T47D (cell line): ENCODE results near the gene RORB.

Experiments used
- DNase-seq, 2 experiments: peaks; one replicate each; pipeline versions ENCODE4 v3.0.0 to v3.0.0-alpha.2; 2011 to 2012; ENCODE audit warnings: low read depth in 1 of 2, low spot score in 1 of 2
- JUND ChIP-seq: IDR thresholded peaks from 2 replicates; pipeline ENCODE4 v1.6.1; 2012; ENCODE audit warnings: low read depth
- in situ Hi-C: cut with HindIII; loops from 2 replicates; pipeline ENCODE4 v1.10.0; 2016; ENCODE audit warnings: low sequenced_read_pairs, low pct_unique_long_range_greater_than_20kb

Gene RORB

DNA sequence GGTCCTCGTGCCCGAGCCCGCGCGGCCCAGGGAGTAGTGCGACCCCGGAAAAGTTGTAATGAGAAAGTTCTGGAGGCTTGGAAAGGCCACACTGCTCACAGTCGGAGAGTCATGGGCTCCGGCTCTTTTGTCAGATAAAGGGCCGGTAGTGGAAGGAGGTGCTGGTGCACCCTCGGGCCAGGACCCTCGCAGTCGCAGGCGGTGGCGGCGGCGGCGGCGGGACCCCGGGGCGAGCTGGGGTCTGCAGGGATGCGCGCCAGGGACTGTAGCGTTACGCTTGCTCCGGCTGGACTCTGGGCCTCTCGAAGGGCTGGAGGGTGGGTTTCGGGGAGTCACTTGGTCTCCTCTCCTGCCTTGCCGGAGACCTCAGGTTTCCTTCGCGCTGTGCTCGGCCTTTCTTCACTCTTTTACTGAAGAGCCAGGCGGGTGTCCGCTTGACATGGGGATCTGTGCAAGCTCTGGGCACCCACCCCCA is 1.5 kb downstream of the RORB start:
- no peak for DNase-seq
- in situ Hi-C loops = no loop called here
- no peak for TF ChIP-seq JUND

DNA sequence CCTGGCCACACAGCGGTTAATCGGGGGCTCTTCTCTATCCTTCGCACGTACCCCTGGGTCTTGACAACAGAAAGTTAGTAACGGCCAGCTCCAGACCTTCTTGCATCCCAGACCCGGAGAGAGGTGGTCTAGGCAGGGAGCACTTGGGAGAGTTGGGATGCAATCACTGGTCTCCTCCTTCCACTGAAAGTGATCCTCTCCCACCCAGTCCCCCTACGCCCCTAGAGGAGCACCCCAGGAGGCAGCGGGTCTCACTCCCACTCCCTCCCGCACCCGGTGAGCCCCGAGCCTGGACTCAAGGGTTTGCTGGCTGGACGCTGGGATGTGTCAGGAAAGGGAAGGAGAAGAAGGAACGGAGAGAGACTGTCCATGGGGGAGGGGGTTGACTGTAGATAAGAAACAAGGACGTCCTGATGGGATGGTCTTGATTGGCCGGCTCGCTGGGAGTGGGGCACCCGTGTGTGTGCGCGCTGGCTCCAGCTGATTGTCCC is 2.0 kb downstream of the RORB start:
- TF ChIP-seq JUND = no peak
- in situ Hi-C loops = no loop called here
- no peak for DNase-seq

DNA sequence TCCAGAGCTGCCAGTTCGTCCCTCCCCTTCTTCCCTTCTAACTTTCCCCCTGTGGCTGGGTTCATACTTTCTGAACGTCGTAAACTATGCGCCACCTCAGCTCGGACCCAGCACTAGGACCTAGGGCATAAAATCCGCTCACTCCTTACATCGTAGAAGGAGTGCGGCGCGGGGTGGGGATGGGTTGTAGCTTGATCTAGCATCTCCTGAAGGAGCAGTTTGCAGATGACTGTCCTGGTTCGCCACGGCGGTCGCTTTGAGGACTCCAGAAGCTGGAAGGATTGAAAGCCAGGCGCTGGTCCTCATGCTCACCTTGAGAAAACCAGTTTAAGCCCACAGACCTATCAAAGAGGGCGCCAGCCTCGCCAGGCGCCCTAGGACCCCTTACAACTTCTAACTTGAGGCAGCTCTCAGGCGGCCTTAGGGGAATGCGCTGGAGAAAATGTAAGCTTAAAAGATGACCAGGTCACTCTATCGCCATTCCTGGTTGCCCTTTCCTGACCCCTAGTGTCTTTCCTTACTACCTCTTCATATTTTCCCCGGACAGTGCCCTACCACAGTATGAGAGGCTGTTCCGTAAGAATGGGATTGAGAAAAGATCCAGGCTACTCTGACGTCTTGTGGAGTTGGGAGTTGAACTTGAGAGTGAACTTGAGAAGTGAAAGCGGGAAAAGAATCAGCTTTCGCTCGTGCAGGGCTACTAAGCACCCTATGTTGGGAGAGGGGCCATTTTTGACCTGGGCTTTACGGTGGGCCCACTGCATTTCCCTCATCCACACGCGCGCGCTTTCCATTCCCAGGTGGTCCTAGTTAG is 2.8 kb downstream of the RORB start:
- TF ChIP-seq JUND = no peak
- DNase-seq = no peak
- in situ Hi-C loops = no loop called here

DNA sequence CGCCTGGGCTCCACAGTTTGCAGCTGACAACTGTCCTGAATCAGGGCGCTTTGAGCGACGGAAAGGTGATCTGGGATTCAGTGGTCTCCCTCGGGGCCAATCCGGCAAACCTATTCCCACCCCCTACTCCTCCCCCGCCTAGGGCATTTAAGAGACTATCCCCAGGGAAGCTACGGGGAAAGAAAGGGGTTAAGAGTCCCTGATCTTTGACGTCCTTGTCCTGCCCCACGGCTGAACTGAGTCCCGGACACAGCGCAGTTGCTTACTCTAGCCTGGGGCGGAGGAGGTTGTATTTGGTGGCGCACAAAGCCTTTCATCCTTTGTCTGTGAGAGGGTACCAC is 3.4 kb downstream of the RORB start:
- no peak for TF ChIP-seq JUND
- in situ Hi-C loops = no loop called here
- no peak for DNase-seq

DNA sequence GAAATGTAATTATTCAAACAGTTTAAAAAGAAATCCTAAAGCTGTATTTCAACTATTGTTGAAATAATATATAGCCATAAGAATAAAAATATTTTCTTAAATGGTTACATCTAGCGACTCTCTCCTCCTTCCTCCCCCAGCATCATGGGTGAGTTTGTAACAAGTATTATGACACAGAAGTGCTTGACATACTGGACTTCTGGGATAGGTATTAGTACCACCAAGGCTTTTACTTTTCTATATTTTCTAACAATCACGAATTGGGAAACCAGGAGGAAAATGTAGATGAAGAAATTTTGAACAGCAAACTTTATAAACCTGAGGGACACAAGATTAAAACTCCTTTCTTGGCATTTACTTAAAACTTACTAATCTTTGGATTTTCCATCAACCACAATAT is 4.4 kb downstream of the RORB start:
- TF ChIP-seq JUND = no peak
- DNase-seq = no peak
- in situ Hi-C loops = no loop called here

DNA sequence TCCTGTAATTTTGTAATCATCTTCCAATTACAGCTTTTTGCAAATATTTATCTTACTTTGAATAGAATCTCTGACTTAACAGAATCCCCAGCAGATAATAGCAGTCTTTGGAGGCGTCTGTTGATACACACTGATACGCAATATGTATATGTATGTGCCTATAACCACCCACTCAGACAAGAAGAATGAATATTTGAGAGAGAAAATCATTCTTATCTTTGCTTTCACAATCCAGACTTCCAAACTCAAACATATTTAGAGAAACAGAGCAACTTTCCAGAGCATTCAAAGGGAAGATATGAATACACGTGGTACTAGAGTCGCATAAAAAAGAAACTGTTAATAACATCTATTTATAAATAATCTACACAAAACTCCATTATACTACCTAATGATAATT is 6.1 kb downstream of the RORB start:
- DNase-seq = no peak
- in situ Hi-C loops = no loop called here
- no peak for TF ChIP-seq JUND

DNA sequence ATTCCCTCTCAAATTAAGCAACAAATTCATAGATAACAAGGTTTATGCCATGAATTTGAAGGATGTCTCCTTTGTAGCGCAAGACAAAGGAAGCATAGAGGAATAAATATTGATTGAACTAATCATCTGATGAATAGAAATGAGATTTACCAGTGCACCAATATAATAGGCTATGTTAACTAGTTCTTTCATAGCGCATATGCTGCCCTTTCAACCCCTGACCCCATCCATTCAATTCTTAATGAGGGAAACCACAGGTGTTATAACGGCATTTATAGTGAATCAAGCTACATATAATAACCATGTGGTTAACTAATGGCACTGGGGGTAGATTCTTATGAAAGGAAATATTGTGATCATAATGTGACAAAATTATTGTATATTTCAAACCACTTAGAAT is 6.5 kb downstream of the RORB start:
- in situ Hi-C loops = no loop called here
- DNase-seq = no peak
- TF ChIP-seq JUND = no peak

DNA sequence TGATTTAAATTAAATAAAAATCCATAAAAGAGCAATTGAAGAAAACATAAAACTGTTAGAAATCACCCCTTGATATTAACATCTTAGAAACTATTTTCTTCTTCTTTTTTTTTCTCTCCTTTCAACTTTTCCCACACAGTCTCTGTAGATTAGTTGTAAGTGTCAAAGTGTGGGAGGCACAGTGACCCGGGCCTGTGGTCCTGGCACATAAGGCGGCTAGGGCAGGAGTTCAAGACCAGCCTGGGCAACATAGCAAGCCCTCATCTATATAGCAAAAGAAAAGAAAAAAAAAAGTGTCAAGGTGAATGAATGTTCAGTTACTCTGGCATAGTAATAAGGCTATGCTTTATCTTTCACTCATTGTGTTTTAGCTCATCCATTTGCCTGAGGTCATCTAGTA is 14.2 kb downstream of the RORB start:
- no peak for TF ChIP-seq JUND
- no peak for DNase-seq
- in situ Hi-C loops = no loop called here

DNA sequence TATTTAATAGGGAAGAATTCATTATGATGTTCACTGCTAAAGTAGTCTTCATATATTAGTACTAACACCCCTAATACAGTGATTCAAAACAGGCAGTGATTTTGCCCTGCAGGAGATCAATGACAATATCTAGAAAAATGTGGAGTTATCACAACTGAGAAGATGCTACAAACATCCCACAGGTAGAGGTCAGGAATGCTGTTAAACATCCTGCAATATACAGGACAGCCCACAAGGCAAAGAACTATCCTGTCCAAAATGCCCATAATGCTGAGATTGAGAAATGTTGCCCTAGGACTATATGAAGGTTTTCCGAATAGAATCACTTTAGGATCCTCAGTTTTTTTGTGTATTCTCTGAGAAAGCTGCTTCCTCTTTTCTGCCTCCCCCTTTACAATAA is 15.3 kb downstream of the RORB start:
- in situ Hi-C loops = no loop called here
- TF ChIP-seq JUND = no peak
- DNase-seq = no peak

DNA sequence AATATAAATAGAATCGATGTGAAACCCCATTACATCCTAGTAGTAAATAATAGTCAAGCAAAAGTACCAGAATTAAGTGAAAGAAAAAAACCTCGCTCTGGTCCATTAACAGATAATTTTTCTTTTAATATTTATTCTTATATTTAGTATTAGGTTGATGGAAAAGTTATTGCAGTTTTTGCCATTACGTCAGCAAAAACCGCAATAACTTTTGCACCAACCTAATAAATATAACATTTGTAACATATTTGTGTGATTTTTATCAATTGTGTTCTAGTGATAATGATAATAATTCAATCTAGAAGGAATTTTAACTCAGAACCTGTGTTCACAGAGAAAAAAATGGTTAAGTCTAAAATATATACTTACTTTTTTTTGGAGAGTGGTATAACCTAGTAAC is 16.1 kb downstream of the RORB start:
- in situ Hi-C loops = no loop called here
- no peak for TF ChIP-seq JUND
- DNase-seq = no peak

DNA sequence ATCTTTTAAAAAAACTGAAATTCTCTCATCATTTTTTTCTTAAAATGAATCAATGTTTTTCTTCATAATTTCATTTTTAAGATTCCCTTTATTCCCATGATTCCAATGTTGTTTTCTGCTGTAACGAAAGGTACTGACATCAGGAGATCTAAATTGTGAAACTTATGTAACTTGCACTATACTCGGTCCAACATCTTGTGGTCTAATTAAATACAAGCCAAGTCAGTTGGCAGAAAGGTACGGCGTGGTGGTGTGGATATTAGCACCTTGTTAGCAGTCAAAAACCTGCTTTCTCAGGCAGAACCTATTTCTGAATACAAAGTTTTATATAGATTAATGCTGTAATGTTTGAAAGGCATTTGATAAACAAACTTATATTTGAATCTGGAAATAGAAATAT is 20.1 kb downstream of the RORB start:
- in situ Hi-C loops = no loop called here
- no peak for DNase-seq
- no peak for TF ChIP-seq JUND

DNA sequence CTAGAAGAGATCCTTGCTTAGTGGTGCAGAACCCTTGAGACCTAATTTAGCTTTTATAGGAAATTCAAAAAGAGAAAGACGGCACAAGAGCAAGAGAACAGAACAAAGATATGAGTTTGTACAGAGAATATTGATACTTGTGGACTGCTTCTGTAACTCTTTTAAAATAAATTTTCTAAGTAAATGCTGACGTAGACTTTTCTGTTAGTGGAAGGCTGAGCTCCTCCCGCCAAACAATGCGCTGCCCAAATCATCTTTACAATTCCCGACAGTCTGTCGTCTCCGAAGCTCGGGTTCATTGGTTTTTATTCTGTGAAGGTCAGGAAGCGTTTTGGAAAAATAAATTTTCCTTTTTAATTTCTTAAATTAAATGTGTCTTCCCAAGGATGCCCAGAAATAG is 22.3 kb downstream of the RORB start:
- in situ Hi-C loops = no loop called here
- DNase-seq = no peak
- no peak for TF ChIP-seq JUND

DNA sequence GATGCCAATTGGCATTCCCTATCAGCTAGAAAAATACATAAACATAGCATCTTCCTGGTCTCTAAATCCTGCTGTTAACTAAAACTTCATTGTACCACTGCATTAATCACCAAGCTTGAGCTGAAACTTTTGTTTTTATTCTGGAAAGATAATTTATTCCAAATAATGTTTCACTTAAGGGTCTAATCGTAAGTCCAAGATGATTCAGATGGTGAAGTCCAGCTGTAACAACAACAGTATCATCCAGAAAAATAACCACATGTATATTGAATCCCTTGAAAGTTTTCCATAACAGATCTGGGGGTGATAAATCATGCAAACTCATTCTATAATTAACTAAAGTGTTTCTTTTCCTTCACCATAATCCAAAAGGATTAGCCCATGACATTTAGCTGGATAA is 23.9 kb downstream of the RORB start:
- no peak for DNase-seq
- TF ChIP-seq JUND = no peak
- in situ Hi-C loops = no loop called here

DNA sequence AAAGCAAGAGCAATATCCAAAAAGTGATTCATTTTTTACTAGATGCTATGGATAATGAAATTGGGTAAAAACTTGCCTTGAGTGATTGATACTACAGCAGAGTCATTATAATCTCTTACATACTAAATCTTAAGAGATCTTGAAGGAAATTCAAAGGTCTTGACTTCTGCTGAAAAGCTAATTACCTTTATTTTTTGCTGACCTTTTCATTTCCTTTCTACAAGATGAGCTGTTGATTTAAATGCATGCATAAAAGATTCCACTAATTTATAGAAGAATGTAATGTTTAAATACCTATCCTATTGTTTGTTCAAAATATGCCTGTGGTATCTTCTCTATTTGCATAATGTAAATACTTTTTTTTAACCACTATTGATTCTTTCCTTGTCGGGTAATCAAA is 27.2 kb downstream of the RORB start:
- no peak for DNase-seq
- in situ Hi-C loops = no loop called here
- TF ChIP-seq JUND = no peak
